ENCODE results near the gene ORMDL2.

DNA sequence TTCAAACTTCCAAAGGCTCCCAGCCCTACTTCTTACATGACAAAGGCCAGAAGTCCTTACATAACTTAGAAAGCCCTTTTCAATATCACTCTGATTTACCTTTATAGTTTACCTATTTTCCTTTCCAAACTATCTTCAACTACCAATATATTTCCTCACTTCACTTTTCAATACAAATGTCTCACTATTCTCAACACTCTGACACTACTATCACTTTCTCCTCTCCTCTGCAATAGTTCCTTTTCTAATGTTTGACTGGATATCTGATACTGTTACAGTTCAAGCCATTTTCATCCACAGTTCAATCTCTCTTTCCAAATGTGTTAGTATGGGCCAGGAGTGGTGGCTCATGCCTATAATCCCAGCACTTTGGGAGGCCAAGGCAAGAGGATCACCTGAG lies 3.6 kb upstream of the ORMDL2 start:
- TF ChIP-seq, protein P1, sequence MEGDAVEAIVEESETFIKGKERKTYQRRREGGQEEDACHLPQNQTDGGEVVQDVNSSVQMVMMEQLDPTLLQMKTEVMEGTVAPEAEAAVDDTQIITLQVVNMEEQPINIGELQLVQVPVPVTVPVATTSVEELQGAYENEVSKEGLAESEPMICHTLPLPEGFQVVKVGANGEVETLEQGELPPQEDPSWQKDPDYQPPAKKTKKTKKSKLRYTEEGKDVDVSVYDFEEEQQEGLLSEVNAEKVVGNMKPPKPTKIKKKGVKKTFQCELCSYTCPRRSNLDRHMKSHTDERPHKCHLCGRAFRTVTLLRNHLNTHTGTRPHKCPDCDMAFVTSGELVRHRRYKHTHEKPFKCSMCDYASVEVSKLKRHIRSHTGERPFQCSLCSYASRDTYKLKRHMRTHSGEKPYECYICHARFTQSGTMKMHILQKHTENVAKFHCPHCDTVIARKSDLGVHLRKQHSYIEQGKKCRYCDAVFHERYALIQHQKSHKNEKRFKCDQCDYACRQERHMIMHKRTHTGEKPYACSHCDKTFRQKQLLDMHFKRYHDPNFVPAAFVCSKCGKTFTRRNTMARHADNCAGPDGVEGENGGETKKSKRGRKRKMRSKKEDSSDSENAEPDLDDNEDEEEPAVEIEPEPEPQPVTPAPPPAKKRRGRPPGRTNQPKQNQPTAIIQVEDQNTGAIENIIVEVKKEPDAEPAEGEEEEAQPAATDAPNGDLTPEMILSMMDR (IDR thresholded peaks at IDR 0.05): no peak
- TF ChIP-seq POLR2A (IDR thresholded peaks at IDR 0.05) (no peak), POLR2AphosphoS5 (IDR thresholded peaks at IDR 0.05) (no peak), EP300 (IDR thresholded peaks at IDR 0.05) (no peak)

Measured in upper lobe of left lung (tissue), 4 donors.